IPS-NIHi7 (cell line): ENCODE data around the gene MCMBP.
"Not testable (repeated sequence)": the region's sequence is repeated elsewhere in the genome, so short reads cannot be mapped to it uniquely, and the experiment has no call there.

Experiments
- DNase-seq: peaks from one replicate; pipeline ENCODE4 v3.0.0; 2012; ENCODE audit warnings: mixed read lengths; ENCODE audit errors: extremely low spot score

The MCMBP gene, protein sequence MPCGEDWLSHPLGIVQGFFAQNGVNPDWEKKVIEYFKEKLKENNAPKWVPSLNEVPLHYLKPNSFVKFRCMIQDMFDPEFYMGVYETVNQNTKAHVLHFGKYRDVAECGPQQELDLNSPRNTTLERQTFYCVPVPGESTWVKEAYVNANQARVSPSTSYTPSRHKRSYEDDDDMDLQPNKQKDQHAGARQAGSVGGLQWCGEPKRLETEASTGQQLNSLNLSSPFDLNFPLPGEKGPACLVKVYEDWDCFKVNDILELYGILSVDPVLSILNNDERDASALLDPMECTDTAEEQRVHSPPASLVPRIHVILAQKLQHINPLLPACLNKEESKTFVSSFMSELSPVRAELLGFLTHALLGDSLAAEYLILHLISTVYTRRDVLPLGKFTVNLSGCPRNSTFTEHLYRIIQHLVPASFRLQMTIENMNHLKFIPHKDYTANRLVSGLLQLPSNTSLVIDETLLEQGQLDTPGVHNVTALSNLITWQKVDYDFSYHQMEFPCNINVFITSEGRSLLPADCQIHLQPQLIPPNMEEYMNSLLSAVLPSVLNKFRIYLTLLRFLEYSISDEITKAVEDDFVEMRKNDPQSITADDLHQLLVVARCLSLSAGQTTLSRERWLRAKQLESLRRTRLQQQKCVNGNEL

DNA sequence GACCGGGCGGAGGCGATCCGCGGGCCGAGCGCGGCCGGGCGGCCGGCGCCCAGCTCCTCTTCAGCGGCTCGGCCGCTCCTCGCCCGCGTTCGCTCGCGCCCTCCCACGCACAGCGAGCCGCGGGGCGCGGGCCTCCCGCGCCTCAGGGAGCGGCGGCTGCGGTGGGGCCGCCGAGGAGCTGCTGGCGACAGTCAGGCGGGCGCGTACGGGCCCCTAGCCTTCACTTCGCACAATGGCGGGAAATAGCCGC is at the start of gene MCMBP:
Gene MCMBP, minus strand, starts transcription at position 234 of the 250 bp plus-strand sequence. CDS start 259 bp downstream, outside the sequence.
- DNase-seq, result no peak

DNA sequence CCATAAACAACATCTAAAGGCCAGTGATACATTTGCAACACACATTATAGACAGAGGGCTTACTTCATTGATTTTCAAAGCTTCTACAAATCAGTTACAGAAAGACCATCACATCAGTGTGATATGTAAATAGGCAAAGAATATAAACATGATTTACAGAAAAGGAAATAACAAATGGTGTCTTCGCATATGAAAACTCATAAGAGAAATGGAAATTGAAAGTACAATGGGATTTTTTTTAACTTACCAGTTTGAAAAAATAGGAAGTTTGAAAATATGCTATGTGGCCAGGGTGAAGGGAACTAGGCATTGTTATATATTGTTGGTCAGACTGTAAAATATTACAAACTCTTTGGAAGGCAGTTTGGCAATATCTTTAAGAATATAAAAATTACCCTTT is 47.2 kb upstream of the MCMBP start:
- no peak for DNase-seq

DNA sequence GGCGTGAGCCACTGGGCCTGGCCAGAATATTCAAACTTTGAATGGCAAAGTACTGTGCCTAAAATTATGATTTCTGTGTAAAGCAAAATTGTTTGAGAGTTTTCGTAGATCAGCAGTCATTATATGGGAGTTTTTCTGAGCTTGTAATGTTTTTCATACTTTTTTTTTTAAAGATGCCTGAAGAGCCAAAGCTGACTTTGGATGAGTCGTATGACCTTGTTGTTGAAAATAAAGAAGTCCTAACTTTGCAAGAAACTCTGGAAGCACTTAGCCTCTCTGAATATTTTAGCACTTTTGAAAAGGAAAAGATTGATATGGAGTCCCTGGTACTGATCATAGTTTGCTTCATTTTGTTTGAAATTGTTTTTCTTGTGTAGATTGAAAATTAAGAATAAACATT is 46.6 kb upstream of the MCMBP start:
- DNase-seq, result no peak

DNA sequence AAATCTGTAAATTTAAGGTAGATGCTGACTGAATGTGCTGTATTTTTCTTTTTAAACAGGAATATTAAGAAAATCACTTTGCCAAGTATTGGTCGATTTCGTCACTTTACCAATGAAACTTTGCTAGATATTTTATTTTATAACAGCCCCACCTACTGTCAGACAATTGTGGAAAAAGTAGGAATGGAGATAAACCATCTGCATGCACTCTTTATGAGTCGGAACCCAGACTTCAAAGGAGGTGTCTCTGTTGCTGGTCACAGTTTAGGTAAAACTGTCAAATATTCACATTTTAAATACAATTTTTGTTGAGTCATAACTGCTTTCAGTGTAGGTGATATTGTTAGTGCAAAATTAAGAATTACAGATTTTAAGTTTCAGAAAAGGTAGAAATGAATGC is 45.1 kb upstream of the MCMBP start:
- DNase-seq, result no peak

DNA sequence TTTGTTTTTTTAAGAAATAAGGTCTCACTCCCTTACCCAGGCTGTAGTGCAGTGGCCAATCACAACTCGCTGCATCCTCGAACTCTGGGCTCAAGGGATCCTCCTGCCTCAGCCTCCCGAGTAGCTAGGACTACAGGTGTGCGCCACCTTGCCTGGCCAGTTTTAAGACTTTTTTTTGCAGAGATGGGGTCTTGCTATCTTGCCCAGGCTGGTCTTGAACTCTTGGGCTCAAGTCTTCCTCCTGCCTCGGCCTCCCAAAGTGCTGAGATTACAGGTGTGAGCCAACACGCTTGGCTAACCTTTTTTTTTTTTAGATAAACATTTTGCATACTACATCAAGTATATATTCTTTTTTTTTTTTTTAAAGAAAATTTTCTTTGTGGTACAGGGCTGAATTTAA is 38.0 kb upstream of the MCMBP start:
- DNase-seq, result no peak

DNA sequence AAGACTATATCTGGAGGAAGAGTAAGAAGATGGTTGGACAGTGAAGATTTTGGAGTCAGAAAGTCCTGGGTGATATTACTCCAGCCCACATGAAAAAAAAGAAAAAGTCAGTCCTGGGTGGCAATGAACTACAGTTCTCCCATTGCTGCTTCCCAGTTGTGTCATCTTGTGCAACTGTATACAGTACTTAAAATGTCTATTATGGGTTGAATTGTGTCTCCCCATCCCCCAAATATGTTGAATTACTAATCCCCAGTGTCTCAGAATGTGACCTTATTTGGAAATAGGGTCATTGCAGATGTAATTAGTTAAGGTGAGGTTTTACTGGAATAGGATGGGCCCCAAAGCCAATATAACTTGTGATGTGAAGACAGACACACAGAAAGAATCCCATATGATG is 35.5 kb upstream of the MCMBP start:
- no peak for DNase-seq

DNA sequence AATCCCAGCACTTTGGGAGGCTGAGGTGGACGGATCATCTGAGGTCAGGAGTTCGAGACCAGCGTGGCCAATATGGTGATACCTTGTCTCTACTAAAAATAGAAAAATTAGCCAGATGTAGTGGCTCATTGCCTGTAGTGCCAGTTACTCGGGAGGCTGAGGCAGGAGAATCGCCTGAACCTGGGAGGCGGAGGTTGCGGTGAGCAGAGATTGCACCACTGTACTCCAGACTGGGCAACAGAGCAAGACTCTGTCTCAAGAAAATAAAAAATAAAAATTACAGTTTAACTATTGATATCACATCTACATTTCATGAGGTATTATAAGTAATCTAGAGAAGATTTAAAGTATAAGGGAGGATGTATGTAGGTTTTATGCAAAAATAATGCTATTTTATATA is 35.1 kb upstream of the MCMBP start:
- not testable (repeated sequence) for DNase-seq

DNA sequence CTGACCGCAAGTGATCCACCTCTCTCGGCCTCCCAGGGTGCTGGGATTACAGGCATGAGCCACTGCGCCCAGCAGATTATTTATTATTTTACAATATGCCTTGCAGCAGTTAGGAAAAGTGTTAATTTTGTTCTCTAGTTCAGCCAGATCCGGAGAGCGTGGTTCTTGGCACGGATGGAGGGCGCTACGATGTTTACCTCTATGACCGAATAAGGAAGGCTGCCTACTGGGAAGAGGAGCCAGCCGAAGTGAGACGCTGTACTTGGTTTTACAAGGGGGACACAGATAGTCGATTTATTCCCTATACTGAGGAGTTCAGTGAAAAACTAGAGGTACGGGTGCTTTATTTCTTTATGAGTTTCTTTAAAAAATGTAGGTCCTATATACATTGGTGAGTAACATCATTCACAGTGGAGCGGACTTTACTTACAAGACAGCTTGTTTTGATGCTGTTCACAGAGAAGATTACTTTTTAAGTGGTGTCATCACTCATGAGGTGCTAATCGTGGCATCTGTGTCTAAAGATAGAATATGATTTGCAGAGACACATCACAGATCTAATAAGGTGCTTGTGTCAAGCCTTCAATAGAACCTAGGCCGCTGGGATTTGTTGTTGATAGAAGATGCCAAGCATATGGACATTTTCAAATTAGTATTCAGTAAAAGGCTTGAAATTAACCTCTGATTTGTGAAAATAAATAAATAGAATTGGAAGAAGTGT is 31.5 kb upstream of the MCMBP start:
- DNase-seq, result no peak

DNA sequence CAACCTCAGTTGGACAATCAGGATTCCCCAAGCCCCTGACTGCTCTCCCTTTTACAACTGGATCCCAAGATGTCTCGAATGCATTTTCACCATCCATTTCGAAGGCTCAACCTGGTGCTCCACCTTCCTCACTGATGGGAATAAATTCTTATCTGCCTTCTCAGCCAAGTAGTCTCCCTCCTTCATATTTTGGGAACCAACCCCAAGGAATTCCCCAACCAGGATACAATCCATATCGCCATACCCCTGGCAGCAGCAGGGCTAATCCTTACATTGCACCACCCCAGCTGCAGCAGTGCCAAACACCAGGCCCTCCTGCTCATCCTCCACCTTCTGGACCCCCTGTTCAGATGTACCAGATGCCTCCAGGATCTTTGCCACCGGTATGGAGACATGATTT is 25.9 kb upstream of the MCMBP start:
- DNase-seq, result no peak

DNA sequence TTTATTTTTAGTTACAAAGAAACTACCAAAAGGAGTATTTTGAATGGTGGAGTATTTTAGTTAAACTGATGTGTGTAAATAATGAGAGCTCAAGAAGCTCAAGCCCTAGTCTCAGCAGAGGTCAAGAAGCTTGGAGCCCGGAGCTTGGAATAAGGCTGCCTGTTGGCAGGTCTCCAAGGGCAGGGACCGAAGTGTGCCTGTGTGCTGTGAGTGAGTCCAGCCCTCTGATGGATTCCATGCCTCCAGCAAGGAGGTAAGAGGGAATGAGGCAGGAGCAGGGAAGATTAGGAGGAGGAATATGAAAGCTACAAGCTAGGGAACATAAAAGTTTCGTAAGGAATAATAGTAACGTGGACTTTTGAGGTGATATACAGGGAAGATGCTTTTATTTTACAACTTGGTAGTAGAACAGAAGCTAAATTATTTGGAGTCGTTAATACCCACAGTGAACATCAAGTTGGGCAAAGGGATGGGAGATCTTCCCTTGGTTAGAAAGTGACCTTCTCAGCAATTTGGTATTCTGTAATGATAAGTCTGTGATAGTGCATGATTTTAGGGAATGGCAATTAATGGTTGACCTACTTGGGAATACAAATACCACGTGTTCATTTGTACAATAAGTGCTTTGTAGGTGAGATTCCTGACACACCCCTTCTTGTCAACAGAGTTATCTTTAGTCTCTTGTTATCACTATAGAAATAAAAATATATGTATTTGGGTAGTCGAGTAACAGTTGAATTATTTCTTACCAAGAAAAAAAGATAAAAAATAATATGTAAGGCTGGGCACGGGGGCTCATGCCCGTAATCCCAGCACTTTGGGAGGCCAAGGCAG is 24.5 kb upstream of the MCMBP start:
- DNase-seq, result no peak

DNA sequence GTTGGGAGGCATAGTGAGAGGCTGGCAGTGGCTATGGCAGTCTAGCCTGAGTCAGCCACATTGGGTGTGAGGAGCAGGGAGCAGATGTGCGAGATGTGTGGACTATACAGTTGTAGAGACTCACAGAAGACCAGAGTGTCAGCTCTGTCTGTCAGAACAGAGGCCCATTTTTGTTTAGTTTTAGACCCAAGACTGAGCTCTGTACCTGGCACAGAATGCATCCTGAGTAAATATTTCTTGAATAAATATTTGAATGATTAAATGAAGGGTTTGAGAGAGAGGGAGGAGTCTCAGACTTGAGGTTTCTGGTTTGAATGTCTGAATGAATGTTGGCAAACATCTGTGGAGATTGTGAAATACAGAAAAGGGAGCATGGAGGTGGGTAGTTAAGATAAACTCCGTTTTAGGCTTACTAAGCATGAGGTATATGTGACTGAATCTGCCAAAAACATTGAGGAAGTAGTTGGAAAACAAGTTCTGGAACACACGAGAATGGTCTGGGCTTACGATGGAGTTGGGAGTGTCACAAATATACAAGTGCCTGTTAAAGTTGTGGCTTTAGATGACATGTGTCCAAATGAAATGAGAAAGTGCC is 23.5 kb upstream of the MCMBP start:
- no peak for DNase-seq

DNA sequence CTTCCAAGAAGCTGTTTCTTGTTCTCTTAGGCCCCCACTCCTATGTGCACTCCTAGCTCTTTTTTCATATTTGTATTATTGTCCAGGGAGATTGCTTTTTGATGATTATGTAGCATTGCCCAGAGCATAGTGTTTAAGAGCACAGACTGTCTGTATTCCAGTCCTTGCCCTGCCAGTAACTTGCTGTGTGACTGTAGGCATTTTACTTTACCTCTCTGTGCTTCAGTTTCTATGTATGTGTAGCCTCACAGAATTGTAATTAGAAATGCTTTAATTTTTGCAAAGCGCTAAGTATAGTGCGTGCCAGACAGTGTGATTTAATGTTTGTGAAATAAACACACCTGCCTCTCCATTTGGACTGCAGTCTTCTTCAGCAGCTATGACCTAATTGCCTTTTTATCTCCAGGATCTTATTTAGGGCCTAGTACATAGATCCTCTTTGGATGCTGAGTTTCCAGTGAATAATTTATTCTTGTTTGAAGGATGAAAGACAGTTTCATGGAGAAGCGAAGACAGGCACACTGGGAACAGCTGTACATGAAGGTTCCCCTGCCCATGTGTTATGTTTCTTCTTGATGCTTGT is 21.3 kb upstream of the MCMBP start:
- no peak for DNase-seq

DNA sequence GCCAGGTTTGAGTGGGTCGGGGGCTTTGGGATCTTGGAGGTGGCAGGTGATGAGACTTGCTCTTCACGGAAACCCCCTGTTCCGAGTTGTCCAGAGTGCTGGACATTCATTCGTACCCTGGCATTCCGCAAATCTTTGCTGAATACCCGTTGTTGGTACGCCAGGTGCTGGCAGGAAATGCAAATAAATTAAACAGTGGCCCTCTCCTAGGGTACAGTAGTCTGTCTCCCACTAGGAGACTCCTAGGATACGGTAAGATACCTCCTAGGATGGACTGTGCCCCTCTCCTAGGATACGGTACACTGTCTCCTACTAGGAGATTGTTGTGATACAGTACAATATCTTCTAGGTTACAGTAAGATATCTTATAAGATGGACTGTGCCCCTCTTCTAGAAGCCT is 20.4 kb upstream of the MCMBP start:
- DNase-seq, result no peak

DNA sequence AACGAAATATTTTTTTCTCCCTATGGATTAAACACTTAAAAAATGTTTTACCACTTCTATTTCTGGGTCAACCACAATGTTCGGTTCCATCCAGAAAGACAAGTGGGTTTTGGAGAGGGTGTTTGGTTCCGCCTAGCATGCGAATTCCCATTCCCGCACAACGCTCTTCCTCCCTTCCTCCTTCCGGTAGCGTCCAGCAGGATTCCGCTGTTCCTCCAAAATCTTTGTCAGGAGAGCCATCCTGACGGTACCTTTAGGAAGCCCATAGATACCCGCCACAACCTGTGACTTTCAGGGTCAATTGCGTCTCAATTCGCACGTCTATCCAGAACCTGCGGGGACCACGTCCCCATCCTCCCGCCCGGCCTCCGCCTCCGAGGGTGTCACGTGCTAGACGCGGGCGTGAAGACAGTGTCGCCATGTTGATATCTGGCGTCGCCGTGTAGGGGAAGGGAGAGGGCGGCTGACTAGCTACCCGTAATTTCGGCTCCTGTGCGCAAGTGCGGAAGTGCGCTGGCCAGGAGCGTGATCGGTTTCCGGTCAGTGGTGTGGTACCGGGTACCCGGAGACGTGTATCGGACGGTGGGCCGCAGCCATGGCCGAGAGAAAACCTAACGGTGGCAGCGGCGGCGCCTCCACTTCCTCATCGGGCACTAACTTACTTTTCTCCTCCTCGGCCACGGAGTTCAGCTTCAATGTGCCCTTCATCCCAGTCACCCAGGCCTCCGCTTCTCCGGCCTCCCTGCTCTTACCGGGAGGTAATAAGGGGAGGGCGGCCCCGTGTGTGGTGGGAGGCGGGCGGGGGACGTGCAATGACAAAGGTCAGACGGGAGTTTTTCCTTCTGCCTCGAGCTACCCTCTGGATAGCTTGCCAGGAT is 19.8 kb upstream of the MCMBP start, which contains the start of gene SEC23IP:
Gene SEC23IP, plus strand, starts transcription at position 543 of the 878 bp plus-strand sequence. Its CDS starts 53 bp downstream, at position 596.
- peak; percentile 96 for DNase-seq

DNA sequence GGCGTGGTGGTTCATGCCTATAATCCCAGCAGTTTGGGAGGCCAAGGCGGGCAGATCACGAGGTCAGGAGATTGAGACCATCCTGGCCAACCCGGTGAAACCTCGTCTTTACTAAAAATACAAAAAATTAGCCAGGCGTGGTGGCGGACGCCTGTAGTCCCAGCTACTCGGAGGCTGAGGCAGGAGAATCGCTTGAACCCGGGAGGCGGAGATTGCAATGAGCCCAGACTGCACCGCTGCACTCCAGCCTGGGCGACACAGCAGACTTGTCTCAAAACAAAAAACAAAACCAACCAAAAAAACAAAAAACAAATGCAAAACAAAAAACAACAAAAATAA is 19.2 kb upstream of the MCMBP start:
- DNase-seq, result not testable (repeated sequence)

DNA sequence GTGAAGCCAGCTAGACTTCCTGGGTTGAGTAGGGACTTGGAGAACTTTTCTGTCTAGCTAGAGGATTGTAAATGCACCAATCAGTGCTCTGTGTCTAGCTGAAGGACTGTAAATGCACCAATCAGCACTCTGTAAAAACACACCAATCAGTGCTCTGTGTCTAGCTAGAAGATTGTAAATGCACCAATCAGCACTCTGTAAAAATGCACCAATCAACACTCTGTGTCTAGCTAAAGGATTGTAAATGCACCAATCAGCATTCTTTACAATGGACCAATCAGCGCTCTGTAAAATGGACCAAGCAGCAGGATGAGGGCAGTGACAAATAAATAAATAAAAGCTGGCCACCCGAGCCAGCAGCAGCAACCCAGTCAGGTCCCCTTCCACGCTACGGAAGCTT is 17.7 kb upstream of the MCMBP start:
- not testable (repeated sequence) for DNase-seq

DNA sequence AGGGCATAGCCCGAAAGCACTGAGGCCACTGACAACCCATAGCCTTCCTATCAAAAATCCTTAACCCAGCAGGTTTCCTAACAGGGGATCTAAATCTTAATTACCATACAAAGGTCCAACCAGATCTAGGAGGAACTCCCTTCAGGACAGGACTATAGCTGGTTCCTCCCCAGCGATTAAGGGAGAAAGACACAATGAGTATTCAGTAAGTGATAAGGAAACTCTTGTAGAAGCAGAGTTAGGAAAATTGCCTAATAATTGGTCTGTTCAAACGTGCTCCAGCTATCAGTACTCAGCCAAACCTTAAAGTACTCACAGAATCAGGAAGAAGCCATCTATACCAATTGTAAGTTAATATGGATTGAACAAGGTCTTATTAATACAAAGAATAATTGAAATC is 16.6 kb upstream of the MCMBP start:
- not testable (repeated sequence) for DNase-seq

DNA sequence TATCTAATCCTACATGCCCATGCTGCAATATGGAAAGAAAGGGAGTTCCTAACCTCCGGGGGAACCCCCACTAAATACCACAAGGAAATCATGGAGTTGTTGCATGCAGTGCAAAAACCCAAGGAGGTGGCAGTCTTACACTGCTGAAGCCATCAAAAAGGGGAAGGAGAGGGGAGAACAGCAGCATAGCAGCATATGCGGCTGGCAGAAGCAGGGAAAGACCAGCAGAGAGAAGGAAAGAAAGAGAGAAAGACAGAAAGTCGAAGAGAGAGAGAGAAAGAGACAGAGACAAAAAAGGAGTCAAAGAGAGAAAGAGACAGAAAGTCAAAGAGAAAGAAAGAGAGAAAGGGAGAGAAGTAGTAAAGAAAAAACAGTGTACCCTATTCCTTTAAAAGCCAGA is 16.1 kb upstream of the MCMBP start:
- not testable (repeated sequence) for DNase-seq

DNA sequence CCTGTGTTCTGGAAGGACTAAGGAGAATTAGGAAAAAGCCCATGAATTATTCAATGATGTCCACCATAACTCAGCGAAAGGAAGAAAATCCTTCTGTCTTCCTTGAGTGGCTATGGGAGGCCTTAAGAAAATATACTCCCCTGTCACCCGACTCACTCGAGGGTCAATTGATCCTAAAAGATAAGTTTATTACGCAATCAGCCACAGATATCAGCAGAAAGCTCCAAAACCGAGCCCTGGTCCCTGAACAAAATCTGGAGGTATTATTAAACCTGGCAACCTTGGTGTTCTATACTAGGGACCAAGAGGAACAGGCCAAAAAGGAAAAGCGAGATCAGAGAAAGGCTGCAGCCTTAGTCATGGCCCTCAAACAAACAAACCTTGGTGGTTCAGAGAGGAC is 13.4 kb upstream of the MCMBP start:
- not testable (repeated sequence) for DNase-seq

DNA sequence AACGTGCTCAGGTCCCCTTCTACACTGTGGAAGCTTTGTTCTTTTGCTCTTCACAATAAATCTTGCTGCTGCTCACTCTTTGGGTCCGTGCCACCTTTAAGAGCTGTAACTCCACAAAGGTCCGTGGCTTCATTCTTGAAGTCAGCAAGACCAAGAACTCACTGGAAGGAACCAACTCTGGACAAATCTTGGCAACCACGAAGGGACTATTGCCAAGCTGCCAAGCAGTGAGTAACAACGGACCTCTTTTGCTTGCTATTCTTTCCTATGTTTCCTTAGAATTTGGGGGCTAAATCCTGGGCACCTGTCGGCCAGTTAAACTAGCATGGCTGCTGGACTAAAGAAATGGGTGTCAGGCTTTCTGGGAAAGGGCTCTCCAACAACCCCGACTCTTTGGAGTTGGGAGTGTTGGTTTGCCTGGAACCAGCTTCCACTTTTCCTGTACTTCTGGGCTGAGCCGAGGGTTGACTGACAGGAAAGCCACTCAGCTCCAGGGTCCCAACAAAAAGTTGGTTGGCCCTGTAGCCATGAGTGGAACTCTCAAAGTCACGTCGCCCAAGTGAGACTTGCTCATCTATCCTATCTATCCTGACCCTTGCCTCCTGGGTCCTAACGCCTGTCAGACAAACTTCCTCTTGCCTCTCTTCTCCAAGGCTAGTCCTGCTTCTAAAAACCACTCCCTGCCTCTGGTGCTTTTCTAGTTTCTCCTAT is 11.4 kb upstream of the MCMBP start:
- DNase-seq, result not testable (repeated sequence)
